A549 treated with CORT108297 at 1 μM for 4 hours (cell line): ENCODE data around the gene LMNTD1. TPM values are rescaled to one million over a fixed set of nuclear protein-coding genes. Genes with fewer than 3 reads are reported as not detected.

Experiments
- total RNA-seq: library from RNA; stranded (reverse); fragments of 200-300 nt; extraction: Qiagen RNA extraction; gene quantifications from 5 replicates; pipeline ENCODE4 v1.2.3, GENCODE V29; 2022

The LMNTD1 gene
- total RNA-seq, result not detected in 5 replicates

GRCh38 chr12:25553098-25553497 lies at the start of gene LMNTD1:
Gene LMNTD1, minus strand, starts transcription at chr12:25553283. Its CDS starts 324 bp downstream, at chr12:25552959.

